Panc1 (cell line): Measurements from ENCODE around the gene SLAMF1.

ENCODE experiments used
- POLR2AphosphoS5 ChIP-seq: IDR thresholded peaks from 2 replicates; pipeline ENCODE4 v1.6.1; 2012; ENCODE audit warnings: mild to moderate bottlenecking, low read depth, low read length, moderate library complexity
- SIN3A ChIP-seq: IDR thresholded peaks from 2 replicates; pipeline ENCODE4 v1.6.1; 2012; ENCODE audit warnings: low read depth, mild to moderate bottlenecking, low read length, moderate library complexity, borderline replicate concordance; ENCODE audit not compliant: insufficient read depth
- TCF7L2 ChIP-seq: IDR thresholded peaks from 2 replicates; pipeline ENCODE4 v1.6.1; 2011; ENCODE audit warnings: mild to moderate bottlenecking, low read depth, low read length, inconsistent platforms
- TF ChIP-seq, protein P1 (sequence below): fragments of 450-650 bp; IDR thresholded peaks from 2 replicates; pipeline ENCODE4 v1.5.1; 2017; ENCODE audit warnings: mild to moderate bottlenecking
- TF ChIP-seq, protein P2 (sequence below), 2 experiments: IDR thresholded peaks; 2 replicates each; pipeline ENCODE4 v1.6.1; 2011 to 2012; ENCODE audit warnings: low read depth in 2 of 2, control low read depth in 1 of 2, low read length in 1 of 2, mild to moderate bottlenecking in 1 of 2, moderate library complexity in 1 of 2; ENCODE audit not compliant: insufficient read depth in 1 of 2

GRCh38 chr1:160665330-160666078 is 18.7 kb upstream of the SLAMF1 start:
- TF ChIP-seq, protein P1, sequence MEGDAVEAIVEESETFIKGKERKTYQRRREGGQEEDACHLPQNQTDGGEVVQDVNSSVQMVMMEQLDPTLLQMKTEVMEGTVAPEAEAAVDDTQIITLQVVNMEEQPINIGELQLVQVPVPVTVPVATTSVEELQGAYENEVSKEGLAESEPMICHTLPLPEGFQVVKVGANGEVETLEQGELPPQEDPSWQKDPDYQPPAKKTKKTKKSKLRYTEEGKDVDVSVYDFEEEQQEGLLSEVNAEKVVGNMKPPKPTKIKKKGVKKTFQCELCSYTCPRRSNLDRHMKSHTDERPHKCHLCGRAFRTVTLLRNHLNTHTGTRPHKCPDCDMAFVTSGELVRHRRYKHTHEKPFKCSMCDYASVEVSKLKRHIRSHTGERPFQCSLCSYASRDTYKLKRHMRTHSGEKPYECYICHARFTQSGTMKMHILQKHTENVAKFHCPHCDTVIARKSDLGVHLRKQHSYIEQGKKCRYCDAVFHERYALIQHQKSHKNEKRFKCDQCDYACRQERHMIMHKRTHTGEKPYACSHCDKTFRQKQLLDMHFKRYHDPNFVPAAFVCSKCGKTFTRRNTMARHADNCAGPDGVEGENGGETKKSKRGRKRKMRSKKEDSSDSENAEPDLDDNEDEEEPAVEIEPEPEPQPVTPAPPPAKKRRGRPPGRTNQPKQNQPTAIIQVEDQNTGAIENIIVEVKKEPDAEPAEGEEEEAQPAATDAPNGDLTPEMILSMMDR, result no peak
- TF ChIP-seq TCF7L2 (no peak), POLR2AphosphoS5 (no peak), SIN3A (no peak)
- TF ChIP-seq, protein P2, sequence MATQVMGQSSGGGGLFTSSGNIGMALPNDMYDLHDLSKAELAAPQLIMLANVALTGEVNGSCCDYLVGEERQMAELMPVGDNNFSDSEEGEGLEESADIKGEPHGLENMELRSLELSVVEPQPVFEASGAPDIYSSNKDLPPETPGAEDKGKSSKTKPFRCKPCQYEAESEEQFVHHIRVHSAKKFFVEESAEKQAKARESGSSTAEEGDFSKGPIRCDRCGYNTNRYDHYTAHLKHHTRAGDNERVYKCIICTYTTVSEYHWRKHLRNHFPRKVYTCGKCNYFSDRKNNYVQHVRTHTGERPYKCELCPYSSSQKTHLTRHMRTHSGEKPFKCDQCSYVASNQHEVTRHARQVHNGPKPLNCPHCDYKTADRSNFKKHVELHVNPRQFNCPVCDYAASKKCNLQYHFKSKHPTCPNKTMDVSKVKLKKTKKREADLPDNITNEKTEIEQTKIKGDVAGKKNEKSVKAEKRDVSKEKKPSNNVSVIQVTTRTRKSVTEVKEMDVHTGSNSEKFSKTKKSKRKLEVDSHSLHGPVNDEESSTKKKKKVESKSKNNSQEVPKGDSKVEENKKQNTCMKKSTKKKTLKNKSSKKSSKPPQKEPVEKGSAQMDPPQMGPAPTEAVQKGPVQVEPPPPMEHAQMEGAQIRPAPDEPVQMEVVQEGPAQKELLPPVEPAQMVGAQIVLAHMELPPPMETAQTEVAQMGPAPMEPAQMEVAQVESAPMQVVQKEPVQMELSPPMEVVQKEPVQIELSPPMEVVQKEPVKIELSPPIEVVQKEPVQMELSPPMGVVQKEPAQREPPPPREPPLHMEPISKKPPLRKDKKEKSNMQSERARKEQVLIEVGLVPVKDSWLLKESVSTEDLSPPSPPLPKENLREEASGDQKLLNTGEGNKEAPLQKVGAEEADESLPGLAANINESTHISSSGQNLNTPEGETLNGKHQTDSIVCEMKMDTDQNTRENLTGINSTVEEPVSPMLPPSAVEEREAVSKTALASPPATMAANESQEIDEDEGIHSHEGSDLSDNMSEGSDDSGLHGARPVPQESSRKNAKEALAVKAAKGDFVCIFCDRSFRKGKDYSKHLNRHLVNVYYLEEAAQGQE (IDR thresholded peaks at IDR 0.05; ENCODE audit: insufficient read depth in 1 of 2, low read depth in 2 of 2, low read length in 1 of 2), result no peak
